Ishikawa (cell line): Measurements from ENCODE around the gene KLHDC2.
A peak's percentile ranks its signal among the peaks of the same experiment; 100 is the strongest.

Experiments used
- CEBPB ChIP-seq: IDR thresholded peaks from 2 replicates; pipeline ENCODE4 v1.6.1; 2012
- CREB1 ChIP-seq: IDR thresholded peaks from 2 replicates; pipeline ENCODE4 v1.6.1; 2012; ENCODE audit warnings: low read depth
- EGR1 ChIP-seq: IDR thresholded peaks from 2 replicates; pipeline ENCODE4 v1.6.1; 2012
- EP300 ChIP-seq: IDR thresholded peaks from 2 replicates; pipeline ENCODE4 v1.6.1; 2012; ENCODE audit warnings: borderline replicate concordance
- FOXM1 ChIP-seq: IDR thresholded peaks from 2 replicates; pipeline ENCODE4 v1.6.1; 2012; ENCODE audit warnings: low read depth, borderline replicate concordance
- MAX ChIP-seq: IDR thresholded peaks from 2 replicates; pipeline ENCODE4 v1.6.1; 2012
- NFIC ChIP-seq: IDR thresholded peaks from 2 replicates; pipeline ENCODE4 v1.6.1; 2012
- RAD21 ChIP-seq: IDR thresholded peaks from 2 replicates; pipeline ENCODE4 v1.6.1; 2012; ENCODE audit warnings: low read depth
- REST ChIP-seq: IDR thresholded peaks from 2 replicates; pipeline ENCODE4 v1.6.1; 2012; ENCODE audit warnings: low read depth, mild to moderate bottlenecking
- TAF1 ChIP-seq: IDR thresholded peaks from 2 replicates; pipeline ENCODE4 v1.6.1; 2012; ENCODE audit warnings: low read depth, mild to moderate bottlenecking
- TCF12 ChIP-seq: IDR thresholded peaks from 2 replicates; pipeline ENCODE4 v1.6.1; 2012; ENCODE audit warnings: low read depth
- TEAD4 ChIP-seq: IDR thresholded peaks from 2 replicates; pipeline ENCODE4 v1.6.1; 2012
- USF1 ChIP-seq: IDR thresholded peaks from 2 replicates; pipeline ENCODE4 v1.6.1; 2012
- YY1 ChIP-seq: IDR thresholded peaks from 2 replicates; pipeline ENCODE4 v1.6.1; 2012; ENCODE audit warnings: low read depth
- ZBTB7A ChIP-seq: IDR thresholded peaks from 2 replicates; pipeline ENCODE4 v1.6.1; 2012; ENCODE audit warnings: low read depth

Gene KLHDC2

GRCh38 chr14:49761839-49762551, 6.0 kb upstream of the KLHDC2 start:
- TF ChIP-seq REST (no peak), USF1 (no peak), MAX (no peak), TEAD4 (no peak), EGR1 (no peak), CEBPB (no peak), TAF1 (no peak)

- TF ChIP-seq USF1 (no peak), CREB1 (no peak), CEBPB (no peak), RAD21 (no peak), EGR1 (no peak), YY1 (no peak), MAX (no peak), FOXM1 (no peak), TCF12 (no peak), TEAD4 (no peak), NFIC (no peak), ZBTB7A (no peak), EP300 (no peak), TAF1 (no peak), REST (no peak)
Observed at GRCh38 chr14:49766839-49767238, 1.1 kb upstream of the KLHDC2 start.

- TF ChIP-seq TCF12 (no peak), CEBPB (no peak), RAD21 (no peak), EGR1 (no peak), FOXM1 (no peak), NFIC (no peak), CREB1 (no peak)
Observed at GRCh38 chr14:49767270-49767570, 733 bp upstream of the KLHDC2 start.

- TF ChIP-seq YY1 (peak; percentile 67), TAF1 (peak; percentile 30; the same call in 1 of the 2 replicates), MAX (peak; percentile 68), CREB1 (no peak; the same call in 1 of the 2 replicates)
Observed at GRCh38 chr14:49768301-49769121, 558 bp downstream of the KLHDC2 start.

- TF ChIP-seq REST, result no peak
- no peak for TF ChIP-seq YY1
- no peak for TF ChIP-seq EP300
- no peak for TF ChIP-seq TEAD4
- no peak for TF ChIP-seq CEBPB
- TF ChIP-seq TCF12, result no peak
- TF ChIP-seq RAD21, result no peak
- TF ChIP-seq CREB1, result no peak
- TF ChIP-seq USF1, result no peak
- no peak for TF ChIP-seq NFIC
Observed at GRCh38 chr14:49769171-49769570, 1.2 kb downstream of the KLHDC2 start.
